ENCODE results near the gene POLA2.

Gene POLA2

DNA sequence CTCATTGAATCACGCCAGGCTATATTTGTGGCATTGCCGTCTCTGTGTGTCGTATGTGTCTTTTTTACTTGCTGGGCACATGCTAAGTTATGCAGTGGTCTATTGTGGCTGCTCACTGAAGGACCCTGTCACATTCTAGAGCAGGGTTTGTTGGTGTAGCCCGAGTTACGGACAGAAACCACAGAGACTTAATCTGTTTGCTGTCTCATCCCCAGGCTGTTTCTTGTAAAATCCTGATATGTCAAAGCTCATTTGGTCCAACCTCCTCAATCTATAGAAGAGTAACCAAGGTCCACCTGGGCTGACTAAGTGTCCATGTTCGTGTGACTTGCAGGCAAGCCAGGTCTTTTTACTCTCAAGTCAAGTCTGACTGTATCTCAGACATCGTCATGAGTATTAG is 76.9 kb downstream of the POLA2 start:
- no peak for DNase-seq

GRCh38 chr11:65340226-65340625 is 78.5 kb downstream of the POLA2 start:
- no peak for DNase-seq

GRCh38 chr11:65341856-65342255 is 80.1 kb downstream of the POLA2 start:
- no peak for DNase-seq
